HEK293T (cell line): Measurements from ENCODE around the gene ADPRHL1.

Experiments
- ARNT ChIP-seq: fragments of 450-650 bp; IDR thresholded peaks from 2 replicates; pipeline ENCODE4 v1.6.1; 2017; ENCODE audit warnings: mild to moderate bottlenecking
- BHLHE40 ChIP-seq: fragments of 450-650 bp; IDR thresholded peaks from 2 replicates; pipeline ENCODE4 v1.6.1; 2016; ENCODE audit warnings: mild to moderate bottlenecking, moderate library complexity, borderline replicate concordance
- CTBP1 ChIP-seq: fragments of 450-650 bp; IDR thresholded peaks from 2 replicates; pipeline ENCODE4 v1.6.1; 2016; ENCODE audit warnings: borderline replicate concordance
- ELF4 ChIP-seq: fragments of 450-650 bp; IDR thresholded peaks from 2 replicates; pipeline ENCODE4 v1.6.1; 2017; ENCODE audit warnings: antibody characterized with exemption
- FOXA1 ChIP-seq: fragments of 450-650 bp; IDR thresholded peaks from 2 replicates; pipeline ENCODE4 v1.6.1; 2016; ENCODE audit warnings: mild to moderate bottlenecking
- FOXK2 ChIP-seq: fragments of 450-650 bp; IDR thresholded peaks from 2 replicates; pipeline ENCODE4 v1.6.1; 2016; ENCODE audit warnings: mild to moderate bottlenecking
- FOXM1 ChIP-seq: fragments of 450-650 bp; IDR thresholded peaks from 2 replicates; pipeline ENCODE4 v1.6.1; 2017; ENCODE audit warnings: mild to moderate bottlenecking, borderline replicate concordance
- HDGF ChIP-seq: fragments of 450-650 bp; IDR thresholded peaks from 2 replicates; pipeline ENCODE4 v1.6.1; 2017; ENCODE audit warnings: antibody characterized with exemption, borderline replicate concordance
- LEF1 ChIP-seq: fragments of 450-650 bp; IDR thresholded peaks from 2 replicates; pipeline ENCODE4 v1.6.1; 2017; ENCODE audit warnings: mild to moderate bottlenecking, borderline replicate concordance
- SP1 ChIP-seq: fragments of 450-650 bp; IDR thresholded peaks from 2 replicates; pipeline ENCODE4 v1.6.1; 2017
- SUZ12 ChIP-seq: fragments of 450-650 bp; IDR thresholded peaks from 2 replicates; pipeline ENCODE4 v1.6.1; 2016; ENCODE audit warnings: mild to moderate bottlenecking
- ZNF384 ChIP-seq: fragments of 450-650 bp; IDR thresholded peaks from 2 replicates; pipeline ENCODE4 v1.6.1; 2016

GRCh38 chr13:113470073-113470472, 16.8 kb upstream of the ADPRHL1 start:
- TF ChIP-seq SP1 (no peak), FOXM1 (no peak), ARNT (no peak), HDGF (no peak), CTBP1 (no peak), ELF4 (no peak), LEF1 (no peak), SUZ12 (no peak), BHLHE40 (no peak), ZNF384 (no peak), FOXA1 (no peak), FOXK2 (no peak)
